ENCODE data around the gene CHRNB1.

GRCh38 chr17:7440113-7440833 lies 4.6 kb upstream of the CHRNB1 start:
- TF ChIP-seq POLR2A (IDR thresholded peaks at IDR 0.05) (no peak), CTCF (IDR thresholded peaks at IDR 0.05) (no peak)

All from lower leg skin (tissue), 3 donors.